IPS-NIHi7 (cell line): Measurements from ENCODE around the gene EYS.
"Not testable (repeated sequence)": the region's sequence is repeated elsewhere in the genome, so short reads cannot be mapped to it uniquely, and the experiment has no call there.

Experiments
- DNase-seq: peaks from one replicate; pipeline ENCODE4 v3.0.0; 2012; ENCODE audit warnings: mixed read lengths; ENCODE audit errors: extremely low spot score

Gene EYS

GRCh38 chr6:63828678-63829077 is 1878.3 kb downstream of the EYS start:
- not testable (repeated sequence) for DNase-seq

- DNase-seq = no peak
Measured at GRCh38 chr6:63824722-63825121, 1882.3 kb downstream of the EYS start.

DNA sequence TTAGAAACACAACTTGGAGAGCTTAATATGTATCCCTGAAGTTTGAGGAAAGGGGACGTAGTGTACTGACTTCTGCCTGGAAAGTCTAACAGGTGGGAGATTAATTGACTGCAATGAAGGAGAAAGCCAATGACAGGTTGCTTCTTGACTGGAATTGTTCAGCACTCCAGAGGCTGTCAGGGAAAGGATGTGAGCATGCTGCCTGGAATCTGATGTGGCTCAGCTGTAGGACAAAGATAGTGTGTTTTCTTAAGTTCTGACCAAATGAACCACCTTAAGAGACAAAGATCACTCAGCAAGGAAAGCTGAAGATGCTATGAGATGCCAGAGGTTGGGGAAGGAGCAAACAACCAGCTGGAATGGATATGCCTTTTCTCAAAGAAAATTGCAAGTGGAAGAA is 1885.6 kb downstream of the EYS start:
- no peak for DNase-seq

DNA sequence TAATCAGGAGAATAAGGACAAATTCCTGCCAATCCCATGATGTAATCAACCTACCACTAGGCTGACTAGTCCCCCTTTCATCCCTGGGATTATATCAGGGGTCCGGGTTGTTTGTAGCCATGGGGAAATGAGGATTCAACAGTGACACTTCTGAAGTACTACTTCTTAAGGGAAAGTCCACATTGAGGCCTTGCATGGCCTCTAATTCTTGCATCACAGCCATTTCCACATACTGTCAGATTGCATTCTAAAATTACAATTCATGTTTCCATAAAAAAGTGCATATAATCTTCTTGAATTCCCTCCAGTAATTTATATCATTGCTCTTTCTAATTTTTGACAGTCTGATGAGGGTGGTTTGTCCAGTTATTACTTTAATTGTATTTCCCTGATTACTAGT is 1887.2 kb downstream of the EYS start:
- no peak for DNase-seq

DNA sequence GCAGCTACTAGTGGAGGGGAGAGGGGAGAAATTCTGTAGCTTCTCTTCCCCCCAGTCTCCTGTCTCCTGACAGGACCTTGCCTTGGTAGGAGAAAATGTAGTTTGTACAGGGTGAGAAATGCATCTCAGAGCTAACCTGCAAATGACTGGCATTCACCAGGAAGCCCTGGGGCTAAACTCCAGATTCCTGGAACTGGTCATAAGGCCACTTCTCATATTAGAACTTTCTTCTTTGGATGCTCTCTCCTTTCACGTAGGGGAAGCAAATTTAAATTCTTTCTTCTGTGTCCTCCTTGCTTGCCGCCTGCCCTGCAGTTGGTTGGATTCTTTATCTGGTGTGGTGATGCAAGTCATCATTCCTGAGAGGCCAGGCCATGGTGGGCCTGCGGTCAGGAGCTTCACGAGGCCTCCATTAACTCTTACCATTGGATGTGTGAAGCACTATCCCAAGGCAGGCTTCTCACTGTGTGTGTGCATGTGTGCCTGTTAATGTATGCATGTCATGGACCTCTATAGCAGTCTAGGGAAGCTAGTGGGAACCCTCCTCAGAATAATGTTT is 1889.5 kb downstream of the EYS start:
- DNase-seq = no peak

GRCh38 chr6:63816982-63817436 is 1890.0 kb downstream of the EYS start:
- peak; percentile 67 for DNase-seq

DNA sequence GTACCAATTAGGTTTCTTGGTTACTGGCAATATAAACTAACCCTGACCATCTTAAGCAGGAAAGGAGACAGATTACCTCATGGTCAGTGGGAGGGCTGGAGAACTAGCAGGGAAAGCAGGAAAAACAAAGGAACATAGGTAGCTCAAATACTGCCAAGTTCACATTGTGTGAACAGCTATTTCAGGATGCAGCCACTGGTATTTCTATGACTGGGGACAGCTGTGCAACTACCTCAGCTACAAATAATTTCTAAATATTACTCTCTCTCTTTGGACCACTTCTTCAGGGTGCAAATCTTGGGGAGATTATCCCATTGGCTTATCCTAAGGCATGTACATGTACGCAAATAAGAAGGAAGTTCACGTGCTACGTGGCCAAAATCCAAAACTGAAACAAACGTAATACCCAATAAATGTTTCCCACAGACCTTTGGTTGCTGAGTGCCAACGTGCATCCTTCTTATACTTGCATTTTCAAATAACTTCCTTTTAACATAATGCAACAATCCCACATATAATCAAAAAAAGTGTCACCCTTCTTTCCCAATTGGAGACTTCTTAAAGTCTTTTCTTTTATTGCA is 1890.5 kb downstream of the EYS start:
- no peak for DNase-seq

- no peak for DNase-seq
Measured at GRCh38 chr6:63814459-63814858, 1892.6 kb downstream of the EYS start.

- no peak for DNase-seq
Measured at GRCh38 chr6:63813566-63814120, 1893.4 kb downstream of the EYS start.

GRCh38 chr6:63808576-63808975 is 1898.5 kb downstream of the EYS start:
- DNase-seq = no peak

GRCh38 chr6:63807056-63807455 is 1900.0 kb downstream of the EYS start:
- no peak for DNase-seq

DNA sequence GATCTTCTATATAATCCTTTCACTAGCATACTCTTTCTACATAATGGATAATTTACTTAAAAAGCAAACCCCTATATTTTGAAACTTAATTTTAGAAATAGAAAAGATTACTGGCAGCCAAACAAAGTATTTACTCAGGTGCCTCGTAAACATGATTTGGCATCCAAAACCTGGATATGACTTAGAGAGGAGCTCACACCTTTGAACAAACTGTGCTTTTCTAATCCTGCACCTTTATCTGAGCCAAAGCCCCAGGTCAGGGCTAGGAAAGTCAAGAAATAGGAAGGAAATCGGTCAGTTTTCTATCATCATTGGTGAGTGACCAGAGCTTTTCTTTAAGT is 1900.5 kb downstream of the EYS start:
- DNase-seq = no peak

DNA sequence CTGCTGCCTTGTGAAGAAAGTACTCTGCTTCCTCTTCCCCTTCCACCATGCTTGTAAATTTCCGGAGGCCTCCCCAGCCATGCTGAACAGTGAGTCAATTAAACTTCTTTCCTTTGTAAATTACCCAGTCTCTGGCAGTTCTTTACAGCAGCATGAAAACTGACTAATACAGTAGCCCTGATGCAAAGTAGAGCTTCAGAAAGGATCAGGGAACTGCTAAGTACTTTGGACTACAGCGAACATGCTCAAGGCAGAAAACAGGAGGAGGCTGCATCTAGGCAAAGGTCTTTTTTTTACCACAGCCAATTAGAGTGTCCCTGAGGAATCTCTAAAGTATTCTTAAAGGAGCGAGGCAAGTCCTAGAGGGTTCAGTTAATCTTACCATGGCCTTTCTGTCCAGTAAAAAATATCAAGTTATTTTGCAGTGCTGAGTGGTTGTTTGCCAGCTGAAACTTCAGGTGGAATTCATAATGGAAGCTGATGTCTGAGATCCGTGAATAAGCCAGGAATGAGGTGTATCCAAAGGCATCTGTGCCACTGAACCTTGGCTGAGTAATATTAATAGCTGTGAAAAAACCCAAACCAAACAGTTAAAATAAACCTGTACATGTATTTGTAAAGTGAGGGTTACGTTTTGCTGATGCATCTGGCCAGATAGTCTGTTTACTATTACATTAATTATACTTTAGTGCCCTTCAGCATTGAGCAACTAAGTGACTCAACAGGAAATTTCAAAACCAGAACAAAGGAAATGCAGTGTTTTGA is 1901.0 kb downstream of the EYS start:
- DNase-seq = no peak

DNA sequence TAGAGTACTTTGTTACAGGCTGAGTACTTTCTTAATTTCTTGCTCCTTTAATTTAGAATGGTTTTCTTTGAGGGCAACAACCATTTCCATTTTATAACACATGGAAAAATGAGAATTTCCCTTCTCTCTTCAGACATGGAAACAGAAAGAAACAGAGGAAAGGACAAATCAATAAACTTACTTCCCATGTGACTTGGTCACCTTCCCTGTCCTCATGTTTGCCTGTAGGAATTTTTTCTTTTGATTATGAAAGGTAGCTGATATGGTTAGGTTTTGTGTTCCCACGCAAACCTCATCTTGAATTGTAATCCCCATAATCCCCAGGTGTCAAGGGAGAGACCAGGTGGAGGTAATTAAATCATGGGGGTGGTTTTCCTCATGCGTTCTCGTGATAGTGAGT is 1901.7 kb downstream of the EYS start:
- DNase-seq = no peak

- DNase-seq = no peak
Measured at GRCh38 chr6:63804381-63804956, 1902.6 kb downstream of the EYS start.

- DNase-seq = no peak
Measured at GRCh38 chr6:63803371-63803770, 1903.7 kb downstream of the EYS start.

DNA sequence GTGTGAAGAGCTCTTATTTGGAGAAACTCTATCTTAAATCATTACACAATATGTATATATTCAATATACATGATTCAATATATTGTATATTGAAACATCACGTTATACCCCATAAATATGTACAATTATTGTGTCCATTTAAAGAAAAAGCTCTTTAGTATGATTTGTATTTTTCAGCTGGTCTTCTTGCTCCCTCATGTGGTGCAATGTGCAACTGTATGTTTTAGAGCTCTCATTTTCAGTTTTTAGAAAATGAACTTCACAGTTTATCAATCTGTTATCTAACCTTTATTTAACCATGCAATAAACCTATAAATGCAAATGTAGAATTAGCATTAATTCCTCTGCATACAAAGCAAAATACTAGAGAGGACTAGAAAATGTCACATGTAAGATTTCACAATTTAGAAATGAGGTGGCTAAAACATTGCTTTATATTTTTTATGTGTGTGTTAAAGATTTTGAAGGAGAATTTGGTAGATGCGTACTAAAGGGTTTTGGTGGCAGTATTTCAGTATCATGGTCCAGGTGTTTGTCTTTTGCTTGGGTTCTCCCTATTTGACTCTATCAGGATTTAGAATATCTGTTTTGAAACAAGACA is 1904.3 kb downstream of the EYS start:
- DNase-seq = no peak

DNA sequence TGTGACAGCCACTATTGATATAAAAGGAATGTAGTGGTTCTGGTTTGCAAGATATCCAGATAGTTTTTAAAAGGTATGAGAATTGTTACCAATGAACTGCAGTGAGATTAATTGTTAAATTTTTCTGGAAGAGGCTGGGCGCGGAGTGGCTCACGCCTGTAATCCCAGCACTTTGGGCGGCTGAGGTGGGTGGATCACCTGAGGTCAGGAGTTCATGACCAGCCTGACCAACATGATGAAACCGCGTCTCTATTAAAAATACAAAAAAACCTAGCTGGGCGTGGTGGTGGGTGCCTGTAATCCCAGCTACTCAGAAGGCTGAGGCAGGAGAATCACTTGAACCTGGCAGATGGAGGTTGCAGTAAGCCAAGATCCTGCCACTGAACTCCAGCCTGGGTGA is 1906.6 kb downstream of the EYS start:
- DNase-seq = not testable (repeated sequence)

- no peak for DNase-seq
Measured at GRCh38 chr6:63799813-63800212, 1907.2 kb downstream of the EYS start.

DNA sequence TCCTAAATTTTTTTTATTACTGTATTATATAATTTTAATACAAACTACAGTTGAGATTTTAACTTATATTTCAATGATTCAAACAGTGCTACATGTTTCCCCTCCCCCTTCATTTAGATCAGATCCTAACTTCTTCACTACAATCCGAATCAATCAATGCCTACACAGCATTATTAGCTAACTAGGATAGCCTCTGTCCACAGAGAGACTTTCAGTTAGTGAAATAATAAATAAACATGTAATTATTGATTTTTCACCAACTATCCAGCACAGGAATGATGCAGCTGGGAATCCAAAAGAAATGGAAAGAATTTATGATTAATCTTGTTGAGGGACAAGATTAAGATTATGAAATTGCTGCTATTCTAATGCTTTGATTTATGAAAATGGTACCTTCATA is 1907.7 kb downstream of the EYS start:
- DNase-seq = no peak

DNA sequence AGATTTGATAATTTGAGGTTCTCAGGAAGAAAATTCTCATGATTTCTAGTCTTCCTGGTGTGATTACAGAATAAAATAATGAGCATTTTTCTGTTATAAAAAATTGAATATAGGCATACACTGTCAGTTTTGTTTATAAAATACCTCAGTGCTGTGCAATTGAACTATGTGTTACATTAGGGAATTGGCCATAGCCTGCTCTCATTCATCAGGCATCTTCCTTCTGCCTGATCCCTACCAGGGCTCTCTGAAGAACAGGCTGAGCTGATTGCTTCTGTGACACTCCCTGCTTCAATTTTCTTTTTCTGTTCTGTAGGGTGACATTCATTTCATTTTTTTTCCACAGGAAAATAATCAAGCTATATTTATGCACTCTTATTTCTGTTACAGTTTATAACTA is 1908.6 kb downstream of the EYS start:
- no peak for DNase-seq

- DNase-seq = no peak
Measured at GRCh38 chr6:63797721-63798120, 1909.3 kb downstream of the EYS start.
